Activated T-cell treated with anti-CD3 and anti-CD28 coated beads, Interleukin-2, amount 50 U/mL, for 72 hours (primary cell): ENCODE data around the gene TOP2B. TPM values are rescaled to one million over a fixed set of nuclear protein-coding genes. Genes with fewer than 3 reads are reported as not detected.

Source experiments
- ATAC-seq, 2 donors: fragments of 150-1000 bp; cut with Tn5 transposase; replicated peaks in 1 of 2; 2 replicates each; pipeline ENCODE4 v1.10.0; 2021; ENCODE audit warnings: moderate library complexity in 2 of 2, mild to moderate bottlenecking in 1 of 2
- DNase-seq, 2 donors: peaks; one replicate each; pipeline ENCODE4 v3.0.0; 2021 to 2022; ENCODE audit warnings: mixed read lengths in 1 of 2
- H3K27ac Mint-ChIP-seq: one replicate; pipeline ENCODE4 v1.8.0; 2022; ENCODE audit warnings: mild to moderate bottlenecking, moderate library complexity, mixed read lengths
- H3K27me3 Mint-ChIP-seq: one replicate; pipeline ENCODE4 v1.8.0; 2022; ENCODE audit warnings: low read depth, mixed read lengths
- H3K36me3 Mint-ChIP-seq, 2 donors: one replicate each; pipeline ENCODE4 v1.8.0; 2022; ENCODE audit warnings: mixed read lengths in 2 of 2, mild to moderate bottlenecking in 1 of 2; ENCODE audit not compliant: insufficient read depth in 2 of 2
- H3K4me1 Mint-ChIP-seq: one replicate; pipeline ENCODE4 v1.8.0; 2022; ENCODE audit warnings: low read depth, mixed read lengths
- H3K4me3 Mint-ChIP-seq, 2 donors: one replicate each; pipeline ENCODE4 v1.8.0; 2022; ENCODE audit warnings: mild to moderate bottlenecking in 2 of 2, mixed read lengths in 2 of 2, moderate library complexity in 2 of 2
- H3K9me3 Mint-ChIP-seq, 2 donors: one replicate each; pipeline ENCODE4 v1.8.0; 2022; ENCODE audit warnings: mixed read lengths in 2 of 2
- total RNA-seq, 2 donors: library from RNA; stranded (reverse); gene quantifications; one replicate each; pipeline ENCODE4 v1.2.3, GENCODE V29; 2022

The TOP2B gene
- total RNA-seq, 2 donors from 2014 or later, result 140 to 151 TPM

DNA sequence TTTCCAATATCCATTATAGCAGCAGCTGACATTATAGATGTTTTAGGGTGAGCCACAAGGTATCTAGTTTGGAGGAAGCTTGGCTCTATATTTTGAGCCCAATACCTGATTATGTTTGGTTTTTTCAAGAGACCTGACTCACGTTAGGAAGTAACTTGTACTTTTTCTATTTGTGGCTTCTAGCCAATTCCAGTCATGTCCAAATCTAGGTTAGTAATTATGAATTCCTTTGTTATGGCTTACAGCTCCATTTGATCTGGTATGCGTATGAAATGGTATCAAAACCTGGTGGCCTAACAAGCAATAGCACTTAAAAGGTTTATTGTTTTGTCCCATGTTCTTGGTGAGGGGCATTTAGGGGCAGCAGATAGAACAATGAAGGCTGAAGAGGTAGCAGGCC lies 115.9 kb downstream of the TOP2B start:
- Mint-ChIP-seq H3K36me3 (peaks cover 0 to 2% of the 10 kb centered on the region in 2 donors), H3K4me1 (no peaks in the 10 kb centered on the region), H3K27ac (no peak overlapping the region), H3K9me3 (no peaks in the 10 kb centered on the region), H3K27me3 (peaks cover 10% of the 10 kb centered on the region), H3K4me3 (no peak overlapping the region)
- DNase-seq (no peak), ATAC-seq (no peak)

DNA sequence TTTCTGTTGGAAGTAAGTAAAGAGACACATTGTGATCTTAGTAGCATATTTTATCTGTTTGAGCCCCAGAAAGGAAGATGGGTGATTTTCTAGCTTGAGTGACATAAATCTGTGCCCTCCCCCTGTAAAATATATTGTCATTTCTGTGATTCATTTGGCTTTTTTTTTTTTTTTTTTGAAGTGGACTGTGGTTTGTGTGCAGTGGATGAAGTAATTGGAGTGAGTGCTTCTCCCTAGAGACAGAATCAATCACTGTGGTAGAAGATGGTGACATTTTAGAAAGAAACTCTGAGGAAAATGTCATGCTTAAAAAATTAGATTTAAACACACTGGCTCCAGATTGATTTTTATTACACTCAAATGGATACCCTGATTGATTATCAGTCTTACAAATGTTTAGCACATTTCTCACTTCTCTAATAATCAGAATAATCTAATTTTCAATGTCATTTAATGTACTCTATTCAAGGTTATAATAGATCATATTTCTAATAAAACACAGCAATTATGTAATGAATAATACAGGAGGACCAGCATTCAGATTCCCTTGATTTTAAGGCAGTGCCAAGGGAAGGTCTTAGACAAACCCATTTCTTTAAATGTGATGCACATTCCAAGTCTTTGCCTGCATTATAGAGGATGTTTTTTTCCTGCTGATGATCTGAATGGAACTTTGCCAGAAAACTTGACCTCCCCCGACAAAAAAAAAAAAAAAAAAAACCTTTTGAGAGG lies 116.6 kb downstream of the TOP2B start:
- H3K9me3 Mint-ChIP-seq, result no peaks in the 10 kb centered on the region
- no peaks in the 10 kb centered on the region for H3K4me1 Mint-ChIP-seq
- DNase-seq (no peak), ATAC-seq (no peak)
- H3K27ac Mint-ChIP-seq, result no peak overlapping the region
- no peak overlapping the region for H3K4me3 Mint-ChIP-seq
- H3K27me3 Mint-ChIP-seq, result peaks cover 10% of the 10 kb centered on the region
- H3K36me3 Mint-ChIP-seq, result peaks cover 0 to 2% of the 10 kb centered on the region in 2 donors

Other genes with a start within 250 kb of the TOP2B start
- not detected for gene RARB, start 236.6 kb downstream of the TOP2B start, total RNA-seq
- gene NGLY1, start 118.5 kb upstream of the TOP2B start, total RNA-seq, result 10 to 100 TPM; 65.9 to 67.3 TPM
- 10 to 100 TPM; 18.2 to 19.9 TPM for gene OXSM, start 125.2 kb upstream of the TOP2B start, total RNA-seq